SK-N-DZ (cell line): Measurements from ENCODE around the gene ZNF567. TPM values are rescaled to one million over a fixed set of nuclear protein-coding genes. Genes with fewer than 3 reads are reported as not detected.
"Not testable (repeated sequence)": the region's sequence is repeated elsewhere in the genome, so short reads cannot be mapped to it uniquely, and the experiment has no call there.

Experiments
- DNase-seq: peaks from one replicate; pipeline ENCODE4 v3.0.0-alpha.2; 2015; ENCODE audit warnings: low spot score
- polyA plus RNA-seq, 2 experiments: library from polyadenylated mRNA; depleted of rRNA; stranded (reverse); fragments of >200 nt; gene quantifications; 2 replicates each; pipeline ENCODE4 v1.2.3, GENCODE V29; 2014

The ZNF567 gene
- 7.0 and 10.4 TPM in 2 replicates for polyA plus RNA-seq (2014; cell fraction: cytosol; rRNA removed)
- polyA plus RNA-seq (2014; cell fraction: nucleus; rRNA removed): 17.3 and 25.4 TPM in 2 replicates

- peak; percentile 93 for DNase-seq
Measured at GRCh38 chr19:36687214-36688056, at the start of gene ZNF567. Gene ZNF567, plus strand, starts transcription at chr19:36687612. Its CDS starts 7,256 bp downstream, at chr19:36694868.

GRCh38 chr19:36638862-36639510 is 48.4 kb upstream of the ZNF567 start:
- no peak for DNase-seq

GRCh38 chr19:36646746-36647145 is 40.7 kb upstream of the ZNF567 start:
- no peak for DNase-seq

- no peak for DNase-seq
Measured at GRCh38 chr19:36652958-36653357, 34.5 kb upstream of the ZNF567 start.

- no peak for DNase-seq
Measured at GRCh38 chr19:36665832-36666231, 21.6 kb upstream of the ZNF567 start.

GRCh38 chr19:36668646-36669045 is 18.8 kb upstream of the ZNF567 start:
- no peak for DNase-seq

GRCh38 chr19:36672368-36672767 is 15.0 kb upstream of the ZNF567 start:
- no peak for DNase-seq

- no peak for DNase-seq
Measured at GRCh38 chr19:36674201-36674600, 13.2 kb upstream of the ZNF567 start.

- no peak for DNase-seq
Measured at GRCh38 chr19:36679455-36679854, 8.0 kb upstream of the ZNF567 start.

- DNase-seq: no peak
Measured at GRCh38 chr19:36685835-36686234, 1.6 kb upstream of the ZNF567 start.

GRCh38 chr19:36686365-36687213 is 823 bp upstream of the ZNF567 start:
- no peak for DNase-seq

GRCh38 chr19:36688058-36688457 is 646 bp downstream of the ZNF567 start:
- DNase-seq: no peak

- no peak for DNase-seq
Measured at GRCh38 chr19:36707134-36707533, 19.7 kb downstream of the ZNF567 start.

- no peak for DNase-seq
Measured at GRCh38 chr19:36709423-36709822, 22.0 kb downstream of the ZNF567 start.

GRCh38 chr19:36719687-36720556 is 32.5 kb downstream of the ZNF567 start:
- DNase-seq: no peak

GRCh38 chr19:36736166-36736565 is 48.8 kb downstream of the ZNF567 start:
- not testable (repeated sequence) for DNase-seq

GRCh38 chr19:36745870-36746269 is 58.5 kb downstream of the ZNF567 start:
- no peak for DNase-seq

- no peak for DNase-seq
Measured at GRCh38 chr19:36747750-36748149, 60.3 kb downstream of the ZNF567 start.

- DNase-seq: no peak
Measured at GRCh38 chr19:36748431-36749275, 61.2 kb downstream of the ZNF567 start.

- DNase-seq: not testable (repeated sequence)
Measured at GRCh38 chr19:36749613-36750012, 62.2 kb downstream of the ZNF567 start.
